ENCODE results near the gene OR2B2.

DNA sequence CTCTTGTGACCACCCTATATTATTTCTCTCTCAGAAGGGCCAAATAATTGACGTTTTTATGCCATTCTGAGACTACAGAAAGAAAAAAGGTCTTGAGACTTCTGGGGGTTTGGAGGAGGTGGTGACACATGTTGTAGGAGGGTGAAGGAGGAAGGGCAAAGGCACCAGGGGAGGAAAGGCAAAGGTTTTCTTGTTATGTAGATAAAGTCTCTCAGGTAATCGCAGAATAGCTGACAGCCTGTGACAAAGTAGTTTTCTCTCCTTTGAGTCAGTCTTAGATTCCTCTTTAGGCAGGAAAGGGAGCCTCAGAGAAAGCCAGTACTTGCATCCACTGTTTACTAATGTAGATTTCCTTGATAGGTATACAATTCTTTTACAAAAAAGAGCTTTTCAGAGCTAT is 23.6 kb downstream of the OR2B2 start:
- no peak for TF ChIP-seq ZNF384 (IDR thresholded peaks at IDR 0.05)
- TF ChIP-seq SP1 (IDR thresholded peaks at IDR 0.05): no peak
- TF ChIP-seq NFRKB (IDR thresholded peaks at IDR 0.05): no peak
- no peak for TF ChIP-seq BHLHE40 (IDR thresholded peaks at IDR 0.05; ENCODE audit: borderline replicate concordance)
- TF ChIP-seq FOXK2 (IDR thresholded peaks at IDR 0.05): no peak
- TF ChIP-seq ELF4 (IDR thresholded peaks at IDR 0.05): no peak
- TF ChIP-seq TARDBP (IDR thresholded peaks at IDR 0.05): no peak

All from HEK293T (cell line).